NCI-H2029 (cell line): ENCODE results near the gene FOXO1.

Experiments used
- DNase-seq: peaks from one replicate; lab custom pipeline; 2025; lab: John Stamatoyannopoulos, UW

The FOXO1 gene

DNA sequence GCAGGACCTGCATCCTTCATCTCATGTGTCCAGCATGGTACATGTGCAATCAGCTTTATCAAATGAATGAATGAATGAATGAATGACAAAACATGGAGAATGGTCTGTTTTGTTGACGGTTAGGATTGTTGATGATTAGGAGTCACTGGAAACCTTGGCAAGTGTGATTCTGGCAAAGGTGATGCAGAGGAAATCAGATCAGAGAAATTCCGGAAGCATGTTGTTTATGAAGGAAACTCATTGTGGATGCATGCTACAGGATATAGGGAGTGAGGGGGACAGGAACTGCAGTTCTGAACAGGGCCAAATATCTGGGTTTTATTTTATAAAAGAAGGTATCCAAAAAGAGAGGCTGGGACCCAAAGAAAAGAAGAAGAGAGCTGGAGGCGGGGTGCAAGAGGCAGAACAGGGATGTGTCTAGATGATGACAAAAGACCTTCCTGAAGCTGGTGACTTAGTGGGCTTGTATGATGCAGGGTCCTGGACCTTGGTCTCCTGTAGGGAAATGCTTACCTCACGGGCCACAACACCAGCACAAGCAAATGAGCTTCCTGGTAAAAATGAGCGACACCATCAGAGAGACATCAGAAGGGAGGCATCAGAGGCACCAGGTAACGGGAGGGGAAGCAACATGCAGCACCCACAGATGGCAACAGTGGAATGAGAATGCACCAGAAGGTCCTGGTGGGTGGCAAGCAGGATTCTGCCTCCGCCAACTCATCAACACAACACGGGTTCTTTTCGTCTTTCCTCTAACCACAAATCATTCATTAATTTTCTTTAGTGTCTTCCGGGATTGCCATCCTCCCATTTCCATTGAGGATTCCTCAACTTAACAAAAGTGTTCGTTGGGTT lies 159.6 kb downstream of the FOXO1 start:
- DNase-seq, result no peak
